HG02870 (cell line): ENCODE measurements around the gene ARHGEF4.

Experiments used
- ATAC-seq: cut with Tn5 transposase; IDR thresholded peaks from one replicate; pipeline ENCODE4 v1.9.1; 2021; ENCODE audit warnings: mild to moderate bottlenecking, moderate library complexity; ENCODE audit not compliant: unreplicated experiment

Gene ARHGEF4

DNA sequence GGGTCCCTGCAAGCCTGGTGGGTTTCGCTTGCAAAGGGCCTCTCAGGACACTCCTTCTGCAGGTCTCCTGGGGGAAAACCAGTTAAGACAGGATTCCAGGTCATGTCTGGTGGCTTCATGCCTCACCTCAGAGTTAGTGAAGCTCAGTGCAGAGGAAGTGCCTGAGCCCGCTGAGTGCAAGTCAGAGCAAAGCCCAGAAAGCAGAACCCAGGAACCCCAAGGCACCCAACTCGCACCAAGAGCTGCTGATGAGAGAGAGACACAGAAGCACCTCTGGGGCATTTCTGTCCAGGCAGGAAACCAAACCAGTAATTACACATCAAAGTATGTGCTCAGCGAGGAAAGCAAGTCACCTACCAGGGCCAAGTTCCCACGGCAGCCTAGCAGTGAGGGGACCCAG lies 78.4 kb downstream of the ARHGEF4 start:
- ATAC-seq = no peak

GRCh38 chr2:130915595-130916437 lies 79.1 kb downstream of the ARHGEF4 start:
- ATAC-seq = no peak

- no peak for ATAC-seq
Observed at GRCh38 chr2:130916438-130916705, 79.7 kb downstream of the ARHGEF4 start.

GRCh38 chr2:130917006-130917688 lies 80.4 kb downstream of the ARHGEF4 start:
- no peak for ATAC-seq

GRCh38 chr2:130918393-130918792 lies 81.7 kb downstream of the ARHGEF4 start:
- no peak for ATAC-seq

DNA sequence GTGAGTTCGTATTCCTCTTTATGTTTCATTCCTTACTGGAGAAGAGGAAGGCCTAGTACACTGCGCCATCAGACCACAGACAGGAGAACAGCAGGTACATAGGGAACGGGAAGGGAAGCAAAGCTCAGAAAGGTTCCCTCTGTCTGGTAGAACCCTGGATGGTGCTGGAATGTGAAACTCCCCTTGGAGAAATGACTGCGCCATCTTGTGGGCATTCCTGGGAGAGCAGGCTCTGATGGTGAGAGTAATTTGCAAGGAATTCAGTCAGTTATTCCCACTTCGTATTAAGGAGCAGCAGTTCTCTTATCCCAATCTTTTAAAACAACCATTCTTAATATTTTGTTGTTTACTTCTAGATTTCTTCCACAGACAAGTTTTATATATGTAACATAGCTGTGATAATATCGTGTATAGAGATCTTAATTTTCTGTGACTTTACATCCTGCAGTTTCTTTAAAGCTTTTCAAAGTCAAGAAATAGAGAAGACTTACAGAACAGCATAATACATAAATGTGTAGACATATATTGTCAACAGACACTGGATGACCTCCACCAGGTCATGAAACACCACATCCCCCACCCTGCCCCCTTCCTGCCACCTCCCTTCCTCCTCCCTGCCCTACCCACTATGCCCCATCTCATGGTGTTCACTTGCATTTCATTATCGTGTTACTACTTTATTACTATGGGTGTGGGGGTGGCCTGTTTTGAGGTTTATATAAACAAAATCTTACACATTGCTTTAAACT lies 83.9 kb downstream of the ARHGEF4 start:
- no peak for ATAC-seq

GRCh38 chr2:130921164-130921476 lies 84.4 kb downstream of the ARHGEF4 start:
- no peak for ATAC-seq

- ATAC-seq = no peak
Observed at GRCh38 chr2:130922417-130922816, 85.7 kb downstream of the ARHGEF4 start.

DNA sequence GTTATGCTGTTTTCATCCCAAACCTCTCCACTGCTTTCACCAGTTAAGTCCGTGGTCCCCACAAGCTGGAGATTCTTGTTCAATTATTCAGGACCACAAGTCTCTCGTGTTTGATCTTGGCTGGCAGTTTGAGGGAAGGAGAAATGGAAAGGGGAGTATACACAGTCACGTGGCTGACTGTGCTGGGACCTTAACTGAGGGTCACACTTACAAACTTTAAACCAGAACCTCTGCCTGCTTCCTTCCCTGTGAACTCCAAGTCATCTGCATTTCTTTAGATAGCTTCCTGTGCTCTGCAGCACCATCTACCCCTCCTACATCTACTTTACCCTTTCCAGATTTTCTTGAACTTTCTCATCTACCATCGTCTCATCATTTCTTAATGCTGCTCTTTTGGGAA lies 91.7 kb downstream of the ARHGEF4 start:
- ATAC-seq = no peak

DNA sequence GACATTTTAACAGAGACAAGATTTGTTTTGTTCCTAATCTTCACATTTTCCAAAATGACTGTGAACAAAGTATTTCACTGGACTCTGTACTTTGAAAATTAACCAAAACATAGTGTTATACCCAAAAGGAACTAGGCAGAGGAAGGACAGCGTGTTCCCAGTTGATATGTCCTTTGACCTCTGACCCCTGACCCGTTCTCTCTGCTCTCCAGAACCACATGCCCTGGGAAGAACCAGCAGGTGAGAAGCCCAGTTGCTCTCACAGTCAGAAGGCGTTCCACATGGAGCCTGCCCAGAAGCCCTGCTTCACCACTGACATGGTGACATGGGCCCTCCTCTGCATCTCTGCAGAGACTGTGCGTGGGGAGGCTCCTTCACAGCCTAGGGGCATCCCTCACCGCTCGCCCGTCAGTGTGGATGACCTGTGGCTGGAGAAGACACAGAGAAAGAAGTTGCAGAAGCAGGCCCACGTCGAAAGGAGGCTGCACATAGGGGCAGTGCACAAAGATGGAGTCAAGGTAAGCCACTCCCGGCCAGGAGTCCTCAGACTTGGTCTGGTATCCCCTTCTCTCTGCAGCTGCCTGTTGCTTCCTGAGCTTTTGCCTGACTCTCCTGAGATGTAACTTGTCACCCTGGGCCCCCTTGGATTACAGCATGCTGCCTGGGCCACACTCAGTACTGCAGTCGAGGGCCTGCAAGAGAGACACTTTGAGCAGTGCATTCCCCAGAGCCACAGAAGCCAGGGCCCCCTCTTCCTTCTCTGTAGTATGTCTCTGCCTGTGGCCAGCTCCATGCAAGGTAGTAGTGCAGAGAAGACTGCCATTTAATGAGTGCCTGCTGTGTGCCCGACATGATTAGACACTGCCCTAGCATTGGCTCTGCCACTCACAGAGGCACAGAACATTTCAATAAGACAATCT lies 94.3 kb downstream of the ARHGEF4 start:
- no peak for ATAC-seq

DNA sequence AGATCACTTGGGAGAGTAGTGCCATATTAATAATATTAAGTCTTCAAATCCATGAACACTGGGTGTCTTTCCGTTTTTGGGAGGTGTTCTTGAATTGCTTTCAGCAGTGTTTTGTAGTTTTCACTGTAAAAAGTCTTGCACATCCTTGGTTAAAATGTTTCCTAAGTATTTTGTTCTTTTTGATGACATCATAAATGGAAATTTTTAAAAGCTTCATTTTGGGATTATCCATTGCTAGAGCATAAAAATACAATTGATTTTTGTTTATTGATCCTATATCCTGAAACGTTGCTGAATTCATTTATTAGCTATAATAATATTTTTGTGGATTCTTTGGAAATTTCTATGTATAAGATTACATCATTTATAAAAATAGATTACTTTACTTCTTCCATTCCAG lies 96.8 kb downstream of the ARHGEF4 start:
- ATAC-seq = no peak

DNA sequence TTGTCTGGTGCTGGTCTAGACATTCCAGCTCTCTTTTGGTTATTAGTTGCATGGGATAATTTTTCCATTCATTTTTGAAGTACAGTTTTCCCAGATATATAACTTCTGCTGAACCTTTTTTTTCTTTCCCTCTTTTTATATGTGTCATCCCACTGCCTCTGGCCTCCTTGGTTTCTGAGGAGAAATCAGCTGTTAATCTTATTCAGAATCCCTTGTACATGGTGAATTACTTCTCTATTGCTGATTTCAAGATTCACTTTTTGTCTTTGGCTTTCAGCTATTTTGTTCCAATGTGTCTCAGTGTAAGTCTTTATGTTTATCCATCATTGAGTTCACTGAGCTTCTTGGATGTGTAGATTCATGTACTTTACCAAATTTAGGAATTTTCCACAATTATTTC lies 99.7 kb downstream of the ARHGEF4 start:
- no peak for ATAC-seq

- no peak for ATAC-seq
Observed at GRCh38 chr2:130947967-130948366, 111.3 kb downstream of the ARHGEF4 start.

- ATAC-seq = no peak
Observed at GRCh38 chr2:130949954-130950353, 113.2 kb downstream of the ARHGEF4 start.

GRCh38 chr2:130951018-130951417 lies 114.3 kb downstream of the ARHGEF4 start:
- ATAC-seq = no peak

DNA sequence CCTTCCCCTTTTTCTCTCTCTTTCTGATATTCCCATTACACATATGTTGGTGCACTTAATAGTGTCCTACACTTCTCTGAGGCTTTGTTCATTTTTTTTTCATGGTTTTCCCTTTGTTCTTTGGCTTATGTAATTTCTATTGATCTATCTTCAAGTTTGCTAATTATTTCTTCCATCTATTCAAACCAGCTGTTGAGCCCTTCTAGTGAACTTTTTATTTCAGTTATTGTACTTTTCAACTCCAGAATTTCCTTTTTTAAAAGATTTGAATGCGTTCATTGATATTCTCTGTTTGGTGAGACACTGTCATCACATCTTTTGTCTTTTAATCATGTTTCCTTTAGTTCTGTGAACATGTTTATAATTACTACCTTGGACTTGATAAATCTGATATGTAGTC lies 118.2 kb downstream of the ARHGEF4 start:
- no peak for ATAC-seq

DNA sequence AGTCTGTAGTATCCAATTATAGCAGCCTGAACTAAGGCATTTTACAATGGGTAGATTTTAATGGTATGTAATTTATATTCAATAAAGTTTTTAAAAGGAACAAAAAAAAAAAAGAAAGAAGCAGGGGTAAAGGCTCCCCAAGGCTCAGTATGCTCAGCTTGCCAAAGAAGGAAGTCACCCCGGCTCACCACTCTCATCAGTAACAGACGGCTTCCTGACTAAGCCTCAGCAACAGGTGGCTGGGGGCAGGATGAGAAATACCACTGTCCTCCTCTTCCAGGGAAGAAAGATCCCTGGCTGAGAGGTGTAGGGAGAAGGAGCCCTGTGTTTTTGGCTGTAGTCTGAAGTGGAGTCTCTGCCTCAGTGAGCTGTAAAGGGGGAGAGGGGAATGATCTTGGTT lies 121.2 kb downstream of the ARHGEF4 start:
- ATAC-seq = no peak

- ATAC-seq = no peak
Observed at GRCh38 chr2:130963196-130963848, 126.6 kb downstream of the ARHGEF4 start.

DNA sequence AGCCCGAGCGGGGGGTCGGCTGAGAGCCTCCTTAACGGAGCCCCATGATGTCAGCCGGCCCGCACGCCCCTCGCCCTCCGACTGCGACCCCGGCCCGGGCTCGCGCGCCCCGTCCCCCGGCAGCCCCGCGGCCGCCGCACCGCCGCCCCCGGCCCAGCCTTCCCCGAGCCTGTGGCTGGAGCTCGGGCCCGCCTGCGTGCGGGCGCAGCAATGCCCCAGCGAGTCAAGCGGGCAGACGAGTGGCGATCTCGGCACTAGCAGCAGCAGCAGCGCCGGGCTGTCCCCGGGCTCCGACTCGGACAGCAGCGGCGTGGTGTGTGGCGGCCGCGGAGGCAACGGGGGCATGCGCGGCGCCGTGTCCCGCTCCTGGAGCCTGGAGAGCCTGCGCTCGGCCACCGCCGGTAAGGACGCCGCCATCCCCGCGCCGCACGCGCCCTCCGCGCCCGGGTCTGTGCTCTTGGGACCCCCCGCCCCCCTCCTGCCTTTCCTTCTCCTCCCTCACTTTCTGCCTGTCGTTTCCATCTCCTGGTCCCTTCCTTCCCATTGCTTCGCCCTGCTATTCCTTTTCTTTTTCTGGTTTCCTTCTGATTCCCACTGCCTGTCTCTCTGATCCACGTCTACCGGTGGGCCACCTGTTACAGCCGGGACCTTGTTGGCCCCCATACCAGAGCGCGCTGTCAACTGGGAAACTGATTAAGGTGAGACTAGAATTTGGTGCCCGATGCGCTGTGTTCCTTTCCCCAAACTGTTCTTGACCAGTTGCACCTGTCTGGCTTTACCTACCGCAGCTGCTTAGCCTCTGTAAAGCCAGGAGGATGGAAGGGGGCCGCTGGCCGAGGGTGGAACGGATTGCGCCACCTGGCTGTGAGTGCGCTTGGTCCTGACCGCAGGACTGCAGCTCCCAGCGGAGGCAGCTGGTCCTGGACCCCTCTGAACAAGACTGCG lies 127.4 kb downstream of the ARHGEF4 start:
- ATAC-seq = no peak
